ENCODE results near the gene QPRT. TPM values are rescaled to one million over a fixed set of nuclear protein-coding genes. Genes with fewer than 3 reads are reported as not detected.
"Not testable (repeated sequence)": the region's sequence is repeated elsewhere in the genome, so short reads cannot be mapped to it uniquely, and the experiment has no call there.

QPRT gene
- total RNA-seq, 1 donor from 2014 or later, result 34.7 TPM

- no peak for TF ChIP-seq CTCF (IDR thresholded peaks at IDR 0.05; ENCODE audit: partially characterized antibody, unreplicated experiment)
- H3K9me3 Mint-ChIP-seq (ENCODE audit: unreplicated experiment), result peaks cover 2% of the 10 kb centered on the region
- no peak overlapping the region for H3K27ac Mint-ChIP-seq (ENCODE audit: unreplicated experiment)
- H3K27me3 Mint-ChIP-seq (ENCODE audit: unreplicated experiment), result peaks cover 2% of the 10 kb centered on the region
- peak overlapping the region; percentile 90 for H3K4me3 Mint-ChIP-seq (ENCODE audit: unreplicated experiment)
- H3K4me1 Mint-ChIP-seq (ENCODE audit: low read depth, unreplicated experiment), result peaks cover 2% of the 10 kb centered on the region
- H3K36me3 Mint-ChIP-seq (ENCODE audit: unreplicated experiment), result no peaks in the 10 kb centered on the region
- no peak for DNase-seq
These were observed 30.1 kb downstream of the QPRT start for GRCh38 chr16:29708917-29709600.

GRCh38 chr16:29709657-29710056, 30.7 kb downstream of the QPRT start:
- Mint-ChIP-seq H3K4me3 (ENCODE audit: unreplicated experiment) (peak overlapping the region; percentile 90), H3K27ac (ENCODE audit: unreplicated experiment) (peak overlapping the region; percentile 12)
- H3K36me3 Mint-ChIP-seq (ENCODE audit: unreplicated experiment); DNase-seq; H3K4me1 Mint-ChIP-seq (ENCODE audit: low read depth, unreplicated experiment); H3K9me3 Mint-ChIP-seq (ENCODE audit: unreplicated experiment); H3K27me3 Mint-ChIP-seq (ENCODE audit: unreplicated experiment): not testable (repeated sequence)

GRCh38 chr16:29710227-29711219, 31.5 kb downstream of the QPRT start:
- TF ChIP-seq CTCF (IDR thresholded peaks at IDR 0.05; ENCODE audit: partially characterized antibody, unreplicated experiment), result peak; percentile 84
- no peak for DNase-seq
- H3K9me3 Mint-ChIP-seq (ENCODE audit: unreplicated experiment), result peaks cover 4% of the 10 kb centered on the region
- H3K27ac Mint-ChIP-seq (ENCODE audit: unreplicated experiment), result peak overlapping the region; percentile 83
- no peaks in the 10 kb centered on the region for H3K36me3 Mint-ChIP-seq (ENCODE audit: unreplicated experiment)
- H3K27me3 Mint-ChIP-seq (ENCODE audit: unreplicated experiment), result peaks cover 2% of the 10 kb centered on the region
- peaks cover 2% of the 10 kb centered on the region for H3K4me1 Mint-ChIP-seq (ENCODE audit: low read depth, unreplicated experiment)
- H3K4me3 Mint-ChIP-seq (ENCODE audit: unreplicated experiment), result peak overlapping the region; percentile 90

- Mint-ChIP-seq H3K4me3 (ENCODE audit: unreplicated experiment) (no peak overlapping the region), H3K9me3 (ENCODE audit: unreplicated experiment) (peaks cover 4% of the 10 kb centered on the region)
These were observed 33.8 kb downstream of the QPRT start for GRCh38 chr16:29712809-29713208.

GRCh38 chr16:29714396-29714795, 35.4 kb downstream of the QPRT start:
- no peak overlapping the region for H3K4me3 Mint-ChIP-seq (ENCODE audit: unreplicated experiment)
- H3K27me3 Mint-ChIP-seq (ENCODE audit: unreplicated experiment), result peaks cover 2% of the 10 kb centered on the region
- no peak for TF ChIP-seq CTCF (IDR thresholded peaks at IDR 0.05; ENCODE audit: partially characterized antibody, unreplicated experiment)
- DNase-seq, result no peak
- H3K4me1 Mint-ChIP-seq (ENCODE audit: low read depth, unreplicated experiment), result peaks cover 4% of the 10 kb centered on the region
- no peaks in the 10 kb centered on the region for H3K36me3 Mint-ChIP-seq (ENCODE audit: unreplicated experiment)
- peaks cover 2% of the 10 kb centered on the region for H3K9me3 Mint-ChIP-seq (ENCODE audit: unreplicated experiment)
- no peak overlapping the region for H3K27ac Mint-ChIP-seq (ENCODE audit: unreplicated experiment)

More at GRCh38 chr16:29712809-29713208, 33.8 kb downstream of the QPRT start:
- TF ChIP-seq CTCF (IDR thresholded peaks at IDR 0.05; ENCODE audit: partially characterized antibody, unreplicated experiment), result no peak
- H3K4me1 Mint-ChIP-seq (ENCODE audit: low read depth, unreplicated experiment), result peaks cover 2% of the 10 kb centered on the region
- no peaks in the 10 kb centered on the region for H3K36me3 Mint-ChIP-seq (ENCODE audit: unreplicated experiment)
- peaks cover 2% of the 10 kb centered on the region for H3K27me3 Mint-ChIP-seq (ENCODE audit: unreplicated experiment)
- no peak for DNase-seq
- no peak overlapping the region for H3K27ac Mint-ChIP-seq (ENCODE audit: unreplicated experiment)
